B cell (primary cell): ENCODE results near the gene PTPRG. TPM values are rescaled to one million over a fixed set of nuclear protein-coding genes. Genes with fewer than 3 reads are reported as not detected.

Experiments used
- ATAC-seq: fragments of 200-7000 bp; cut with Tn5 transposase; one replicate; pipeline ENCODE4 v1.10.0; 2021; ENCODE audit warnings: low read depth, mild to moderate bottlenecking, moderate number of reproducible peaks, moderate library complexity
- CTCF ChIA-PET: fragments of 350-600 bp; sonication (Branson Sonifier 250); formaldehyde crosslinking; loops from one replicate; lab custom pipeline; 2021; ENCODE audit warnings: antibody characterized with exemption, inconsistent platforms; lab: Charles Lee
- POLR2A ChIA-PET: fragments of 350-600 bp; sonication (Branson Sonifier 250); formaldehyde crosslinking; loops from one replicate; lab custom pipeline; 2021; ENCODE audit warnings: antibody characterized with exemption; lab: Charles Lee
- DNase-seq: peaks from one replicate; pipeline ENCODE4 v3.0.0; 2013
- H2AFZ ChIP-seq: 2 replicates; pipeline ENCODE4 v1.6.1; 2012; ENCODE audit warnings: mild to moderate bottlenecking, low read depth, low read length; ENCODE audit not compliant: insufficient read depth, poor library complexity, severe bottlenecking
- H3K27ac ChIP-seq, 2 donors: 1 replicate in 1 of 2; 2 replicates in 1 of 2; pipeline ENCODE4 v1.5.1; 2012 to 2013; ENCODE audit warnings: low read length in 2 of 2, mild to moderate bottlenecking in 2 of 2, moderate library complexity in 1 of 2
- H3K27me3 ChIP-seq, 4 experiments: fragments of 200-600 bp in 1 of 4; sonication (generic) in 1 of 4; replicated peaks in 1 of 4; 1 replicate in 2 of 4; 2 replicates in 2 of 4; pipeline versions ENCODE4 v1.6.1 to v1.7.0; 2013 to 2016; ENCODE audit warnings: low read length in 3 of 4, mild to moderate bottlenecking in 2 of 4, mixed read lengths in 1 of 4, moderate library complexity in 1 of 4; ENCODE audit not compliant: insufficient read depth in 4 of 4, control insufficient read depth in 3 of 4; ENCODE audit errors: control extremely low read depth in 1 of 4
- H3K36me3 ChIP-seq, 2 experiments: replicated peaks in 1 of 2; 1 replicate in 1 of 2; 2 replicates in 1 of 2; pipeline versions ENCODE4 v1.6.1 to v1.7.1; 2013; ENCODE audit warnings: low read length in 1 of 2; ENCODE audit not compliant: insufficient read depth in 2 of 2, control insufficient read depth in 1 of 2; ENCODE audit errors: control extremely low read depth in 1 of 2, extremely low read depth in 1 of 2
- H3K4me1 ChIP-seq, 2 donors: fragments of 200-600 bp in 1 of 2; sonication (generic) in 1 of 2; 1 replicate in 1 of 2; 2 replicates in 1 of 2; pipeline versions ENCODE4 v1.5.1 to v1.6.1; 2013 to 2017; ENCODE audit warnings: low read length in 2 of 2; ENCODE audit not compliant: control insufficient read depth in 2 of 2, insufficient read depth in 2 of 2
- H3K4me2 ChIP-seq: replicated peaks from 2 replicates; pipeline ENCODE3; 2012; ENCODE audit warnings: mild to moderate bottlenecking, low read depth, low read length; ENCODE audit not compliant: poor library complexity, severe bottlenecking
- H3K4me3 ChIP-seq, 5 experiments: fragments of 200-600 bp in 1 of 5; sonication (generic) in 1 of 5; 1 replicate in 3 of 5; 2 replicates in 2 of 5; pipeline versions ENCODE4 v1.5.1 to v1.7.0; 2011 to 2016; ENCODE audit warnings: low read length in 4 of 5, mild to moderate bottlenecking in 4 of 5, low read depth in 2 of 5, control low read depth in 1 of 5, moderate library complexity in 1 of 5; ENCODE audit not compliant: insufficient read depth in 1 of 5; ENCODE audit errors: control extremely low read depth in 1 of 5, extremely low read depth in 1 of 5
- H3K79me2 ChIP-seq: fragments of 200-600 bp; sonication (generic); one replicate; pipeline ENCODE4 v1.6.0; 2016; ENCODE audit warnings: low read length; ENCODE audit not compliant: control insufficient read depth, insufficient read depth
- H3K9ac ChIP-seq: fragments of 200-600 bp; sonication (generic); 2 replicates; pipeline ENCODE4 v1.6.1; 2017; ENCODE audit warnings: mild to moderate bottlenecking, low read length, moderate library complexity
- H3K9me3 ChIP-seq, 3 donors: one replicate each; pipeline versions ENCODE4 v1.6.1 to v1.7.1; 2013; ENCODE audit warnings: low read length in 2 of 3; ENCODE audit not compliant: control insufficient read depth in 2 of 3, insufficient read depth in 1 of 3; ENCODE audit errors: control extremely low read depth in 1 of 3
- H4K20me1 ChIP-seq: 2 replicates; pipeline ENCODE4 v1.6.0; 2012; ENCODE audit warnings: mild to moderate bottlenecking, low read length; ENCODE audit not compliant: insufficient read depth, control insufficient read depth, poor library complexity, severe bottlenecking
- H3K27ac Mint-ChIP-seq: one replicate; pipeline ENCODE4 v1.8.0; 2021; ENCODE audit warnings: mixed read lengths
- H3K27me3 Mint-ChIP-seq: one replicate; pipeline ENCODE4 v1.8.0; 2021; ENCODE audit warnings: mixed read lengths
- H3K4me1 Mint-ChIP-seq: one replicate; pipeline ENCODE4 v1.8.0; 2021; ENCODE audit warnings: mixed read lengths
- H3K4me3 Mint-ChIP-seq: one replicate; pipeline ENCODE4 v1.8.0; 2021; ENCODE audit warnings: mixed read lengths
- H3K9me3 Mint-ChIP-seq: one replicate; pipeline ENCODE4 v1.8.0; 2022; ENCODE audit warnings: mixed read lengths; ENCODE audit not compliant: insufficient read depth
- EZH2 ChIP-seq: IDR thresholded peaks from 2 replicates; pipeline ENCODE4 v1.6.1; 2012; ENCODE audit warnings: borderline replicate concordance, low read depth, mild to moderate bottlenecking, moderate library complexity, low read length; ENCODE audit not compliant: insufficient read depth, poor library complexity, severe bottlenecking
- WGBS: methylation state at CpG from one replicate; pipeline ENCODE4 v1.1.5; 2013; ENCODE audit warnings: missing lambda C conversion rate; ENCODE audit not compliant: insufficient coverage; 5-methylcytosine and 5-hydroxymethylcytosine counted together
- intact Hi-C: fragments of 100-400 bp; cut with micrococcal nuclease; formaldehyde crosslinking; loops from one replicate; pipeline ENCODE4 v1.10.0; 2022
- polyA plus RNA-seq: library from polyadenylated mRNA; depleted of rRNA; stranded (reverse); fragments of >200 nt; gene quantifications from 2 replicates; pipeline ENCODE4 v1.2.3, GENCODE V29; 2012
- total RNA-seq, 2 donors: library from RNA; stranded (reverse); fragments of 120-200 nt in 1 of 2; gene quantifications; 1 replicate in 1 of 2; 2 replicates in 1 of 2; pipeline versions ENCODE4 v1.2.3 to v1.2.4, GENCODE V29; 2013 to 2022
- TF ChIP-seq, protein P1 (sequence below): fragments of 200-600 bp; IDR thresholded peaks from one replicate; pipeline ENCODE4 v1.8.0; 2022; ENCODE audit warnings: antibody characterized with exemption, mild to moderate bottlenecking

PTPRG gene
- total and polyA plus RNA-seq, 2 donors (not counting 1 experiment from before 2014, with no cell fraction given): 0.12 to 1.3 TPM

DNA sequence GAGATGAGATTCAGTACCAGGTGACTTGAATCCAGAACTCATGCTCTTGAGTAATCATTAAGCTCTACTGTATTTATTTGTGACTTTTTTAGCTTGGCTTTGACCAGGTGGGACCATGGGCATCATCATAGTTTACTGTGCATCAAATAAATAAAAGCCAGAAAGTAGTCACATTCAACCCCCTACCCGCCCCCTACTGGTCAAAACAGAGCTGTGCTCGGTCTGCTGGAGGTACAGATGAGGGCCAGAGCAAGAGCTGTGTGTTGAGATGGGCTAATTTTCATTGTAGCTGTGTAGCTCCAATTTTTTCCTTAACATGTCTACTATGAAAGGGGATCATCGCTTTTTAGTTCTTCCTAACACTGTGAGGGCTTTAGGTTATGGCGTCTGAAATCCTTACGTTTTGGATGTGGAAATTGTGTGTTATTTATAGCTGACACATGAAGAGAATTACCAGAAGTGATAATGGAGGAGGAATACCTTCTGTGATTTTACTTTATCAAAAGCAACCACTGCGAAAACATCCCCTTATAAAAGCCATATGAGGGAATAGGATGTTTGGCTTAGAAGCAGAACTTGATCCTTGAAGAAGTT, 375.1 kb downstream of the PTPRG start:
- Histone ChIP-seq H3K4me3 (no peak overlapping the region), H3K4me2 (no peak overlapping the region), H3K79me2 (no peaks in the 10 kb centered on the region), H3K9me3 (peaks cover 0 to 4% (median 0%) of the 10 kb centered on the region in 3 donors), H3K4me1 (no peaks in the 10 kb centered on the region), H3K9ac (no peak overlapping the region), H2AFZ (no peak overlapping the region), H3K27ac (no peak overlapping the region), H4K20me1 (no peaks in the 10 kb centered on the region), H3K36me3 (no peaks in the 10 kb centered on the region), H3K27me3 (no peaks in the 10 kb centered on the region)
- peak; percentile 10 for DNase-seq
- CTCF ChIA-PET: interaction anchor here (1.0 to 1.3 kb wide), 3 partner anchors 9 to 78 kb away, joined by 4 to 7 read pairs (median 6); no protein-coding TSS in a partner anchor
- H3K9me3 Mint-ChIP-seq: peaks cover 4% of the 10 kb centered on the region
- no peak for ATAC-seq
- 8% methylated on average over 2 of the region's 6 CpGs for WGBS
- H3K4me1 Mint-ChIP-seq: no peaks in the 10 kb centered on the region
- H3K27me3 Mint-ChIP-seq: peaks cover 4% of the 10 kb centered on the region
- POLR2A ChIA-PET: no interaction called here
- intact Hi-C loops: loop anchor here (5.0 kb wide), 1 partner anchor 79 kb away; no protein-coding TSS in a partner anchor
- no peak for TF ChIP-seq EZH2
- TF ChIP-seq, protein P1, sequence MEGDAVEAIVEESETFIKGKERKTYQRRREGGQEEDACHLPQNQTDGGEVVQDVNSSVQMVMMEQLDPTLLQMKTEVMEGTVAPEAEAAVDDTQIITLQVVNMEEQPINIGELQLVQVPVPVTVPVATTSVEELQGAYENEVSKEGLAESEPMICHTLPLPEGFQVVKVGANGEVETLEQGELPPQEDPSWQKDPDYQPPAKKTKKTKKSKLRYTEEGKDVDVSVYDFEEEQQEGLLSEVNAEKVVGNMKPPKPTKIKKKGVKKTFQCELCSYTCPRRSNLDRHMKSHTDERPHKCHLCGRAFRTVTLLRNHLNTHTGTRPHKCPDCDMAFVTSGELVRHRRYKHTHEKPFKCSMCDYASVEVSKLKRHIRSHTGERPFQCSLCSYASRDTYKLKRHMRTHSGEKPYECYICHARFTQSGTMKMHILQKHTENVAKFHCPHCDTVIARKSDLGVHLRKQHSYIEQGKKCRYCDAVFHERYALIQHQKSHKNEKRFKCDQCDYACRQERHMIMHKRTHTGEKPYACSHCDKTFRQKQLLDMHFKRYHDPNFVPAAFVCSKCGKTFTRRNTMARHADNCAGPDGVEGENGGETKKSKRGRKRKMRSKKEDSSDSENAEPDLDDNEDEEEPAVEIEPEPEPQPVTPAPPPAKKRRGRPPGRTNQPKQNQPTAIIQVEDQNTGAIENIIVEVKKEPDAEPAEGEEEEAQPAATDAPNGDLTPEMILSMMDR: peak; percentile 49
- H3K27ac Mint-ChIP-seq: no peak overlapping the region
- no peak overlapping the region for H3K4me3 Mint-ChIP-seq

GRCh38 chr3:61937477-61937876, 376.1 kb downstream of the PTPRG start:
- H2AFZ ChIP-seq: no peak overlapping the region
- ChIA-PET CTCF (no interaction called here), POLR2A (no interaction called here)
- Mint-ChIP-seq H3K9me3 (peaks cover 4% of the 10 kb centered on the region), H3K27ac (no peak overlapping the region), H3K4me3 (no peak overlapping the region), H3K27me3 (peaks cover 4% of the 10 kb centered on the region), H3K4me1 (no peaks in the 10 kb centered on the region)
- H3K4me2 ChIP-seq: no peak overlapping the region
- no peaks in the 10 kb centered on the region for H3K79me2 ChIP-seq
- no peak for DNase-seq
- intact Hi-C loops: loop anchor here (5.0 kb wide), 1 partner anchor 80 kb away; no protein-coding TSS in a partner anchor
- no CpG with 5 or more reads among the region's 3 CpGs for WGBS
- no peaks in the 10 kb centered on the region for H3K36me3 ChIP-seq
- H3K27me3 ChIP-seq: no peaks in the 10 kb centered on the region
- no peaks in the 10 kb centered on the region for H4K20me1 ChIP-seq
- peaks cover 0 to 4% (median 0%) of the 10 kb centered on the region in 3 donors for H3K9me3 ChIP-seq
- H3K27ac ChIP-seq: no peak overlapping the region
- no peak overlapping the region for H3K9ac ChIP-seq
- H3K4me3 ChIP-seq: no peak overlapping the region
- H3K4me1 ChIP-seq: no peaks in the 10 kb centered on the region
- TF ChIP-seq, protein P1: no peak
- TF ChIP-seq EZH2: no peak
- ATAC-seq: no peak
